ENCODE measurements around the gene PPP1R12C.

PPP1R12C gene

DNA sequence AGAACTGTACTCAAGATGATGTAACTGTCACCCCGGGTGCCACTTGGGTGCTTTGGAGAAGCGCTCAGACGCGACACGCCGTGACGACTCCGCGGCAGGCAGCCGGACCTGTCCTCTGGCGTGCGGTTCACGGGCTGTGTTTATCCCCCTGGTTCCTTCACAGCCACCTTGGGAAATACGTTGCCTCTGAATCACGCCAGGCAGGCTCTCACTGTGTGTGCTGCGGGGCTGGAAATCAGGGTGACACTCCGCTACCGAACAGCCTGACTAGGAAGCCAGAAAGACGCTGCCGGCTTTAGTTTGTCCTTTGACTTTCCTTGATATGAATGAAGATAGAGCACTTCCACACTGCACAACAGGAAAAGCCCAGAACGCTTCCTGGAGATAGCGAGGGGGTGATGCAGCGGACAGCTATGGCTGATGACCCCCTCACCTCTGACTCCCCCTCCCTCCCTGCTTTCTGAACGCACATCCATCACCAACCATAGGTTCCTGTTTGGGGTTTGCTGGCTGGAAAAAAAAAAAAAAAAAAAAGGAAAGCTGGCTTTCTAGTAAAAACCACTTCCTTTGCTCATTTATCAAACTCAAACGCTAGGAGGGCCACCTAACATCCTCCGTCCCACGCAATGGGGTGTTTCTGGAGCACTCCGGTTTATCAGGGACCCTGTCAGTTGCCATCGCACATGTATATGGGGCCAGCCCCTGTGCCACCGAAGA lies 75.7 kb downstream of the PPP1R12C start:
- DNase-seq, result peak; percentile 92

DNA sequence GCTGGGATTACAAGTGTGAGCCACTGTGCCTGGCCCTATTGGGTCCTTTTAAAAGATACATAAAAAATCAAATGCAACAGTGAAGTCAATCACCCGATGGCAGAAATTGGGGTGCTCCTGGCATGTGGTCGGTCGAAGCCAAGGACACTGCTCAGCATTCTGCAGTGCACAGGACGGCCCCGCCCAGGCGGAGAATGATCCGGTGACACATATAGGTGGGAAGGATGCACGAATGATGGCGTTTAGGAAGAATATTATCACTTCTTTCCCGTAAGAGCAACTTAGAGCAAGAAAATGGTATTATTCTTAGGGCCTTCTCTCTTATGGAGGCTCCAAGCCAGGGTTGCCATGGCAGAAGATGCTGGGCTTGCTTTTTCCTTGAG lies 76.2 kb downstream of the PPP1R12C start:
- no peak for DNase-seq

All from MV-4-11 (cell line).